Activated naive CD4-positive, alpha-beta T cell treated with anti-CD3 and anti-CD28 coated beads for 36 hours (primary cell): Measurements from ENCODE around the gene LRRC66. TPM values are rescaled to one million over a fixed set of nuclear protein-coding genes. Genes with fewer than 3 reads are reported as not detected.

Experiments
- total RNA-seq, 2 experiments: library from RNA; stranded (reverse); gene quantifications; one replicate each; pipeline ENCODE4 v1.2.3, GENCODE V29; 2021

The LRRC66 gene
- total RNA-seq, 2 experiments from 2014 or later, result not detected

Other genes with a start within 250 kb of the LRRC66 start
- gene DCUN1D4, start 177.2 kb downstream of the LRRC66 start, total RNA-seq, result 10 to 100 TPM; 27.7 to 28.2 TPM
- 1 to 10 TPM; 7.9 to 8.5 TPM for gene SGCB, start 17.9 kb upstream of the LRRC66 start, total RNA-seq
- gene SPATA18, start 30.9 kb upstream of the LRRC66 start, total RNA-seq, result under 1 TPM in 1 of 2 experiments, not detected in 1; 0.40 TPM